Measurements from ENCODE around the gene ACAD8.
"Not testable (repeated sequence)": the region's sequence is repeated elsewhere in the genome, so short reads cannot be mapped to it uniquely, and the experiment has no call there.

The ACAD8 gene

DNA sequence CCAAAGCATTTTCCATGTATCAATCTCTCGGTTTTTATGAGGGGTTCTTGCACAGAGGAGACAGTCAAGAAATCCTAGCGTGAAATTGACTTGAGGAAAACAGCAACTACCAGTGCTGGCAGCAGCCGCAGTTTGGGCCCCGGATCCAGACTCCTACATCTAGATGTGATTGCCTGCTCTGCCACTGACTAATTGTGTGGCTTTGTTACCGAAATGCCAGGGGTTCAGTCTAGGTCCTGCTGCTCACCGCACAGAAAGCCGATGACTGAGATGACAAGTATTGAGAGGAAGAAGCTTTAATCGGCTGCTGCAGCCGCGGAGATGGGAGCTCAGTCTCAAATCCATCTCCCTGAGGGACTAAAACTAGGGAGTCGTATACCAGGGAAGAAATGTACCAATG is 14.6 kb downstream of the ACAD8 start:
- DNase-seq (ENCODE audit: low read depth): no peak

DNA sequence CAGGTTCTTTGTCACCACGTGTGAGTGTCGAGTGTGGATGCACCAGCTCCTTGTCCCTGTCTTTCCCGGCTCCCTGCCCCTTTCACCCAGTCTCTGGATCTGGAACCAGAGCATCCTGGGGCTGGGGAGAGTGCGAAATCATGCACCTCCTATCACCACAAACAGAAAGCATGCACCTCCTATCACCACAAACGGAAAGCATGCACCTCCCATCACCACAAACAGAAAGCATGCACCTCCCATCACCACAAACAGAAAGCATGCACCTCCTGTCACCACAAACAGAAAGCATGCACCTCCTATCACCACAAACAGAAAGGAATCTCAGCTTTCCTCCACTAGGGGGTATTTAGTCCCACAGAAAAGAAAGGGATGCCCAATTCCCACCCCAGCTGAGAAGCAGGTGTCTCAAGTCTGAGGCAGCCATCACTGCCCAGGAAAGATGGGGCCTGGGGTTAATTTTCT is 16.9 kb downstream of the ACAD8 start:
- DNase-seq (ENCODE audit: low read depth): peak; percentile 31

DNA sequence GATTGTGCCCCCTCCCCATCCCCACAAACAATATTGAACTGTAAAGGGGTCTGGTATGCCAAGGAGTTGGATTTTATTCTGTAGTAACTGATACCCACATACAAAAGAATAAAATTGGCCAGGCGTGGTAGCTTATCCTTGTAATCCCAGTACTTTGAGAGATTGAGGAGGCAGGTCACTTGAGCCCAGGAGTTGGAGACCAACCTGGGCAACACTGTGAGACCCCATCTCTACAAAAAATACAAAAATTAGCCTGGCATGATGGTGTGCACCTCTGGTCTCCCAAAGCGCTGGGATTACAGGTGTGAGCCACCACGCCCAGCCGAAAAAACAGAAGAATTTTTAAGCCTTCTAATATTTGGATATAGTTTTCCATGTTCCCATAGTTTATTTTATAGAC is 18.6 kb downstream of the ACAD8 start:
- DNase-seq (ENCODE audit: low read depth): no peak

DNA sequence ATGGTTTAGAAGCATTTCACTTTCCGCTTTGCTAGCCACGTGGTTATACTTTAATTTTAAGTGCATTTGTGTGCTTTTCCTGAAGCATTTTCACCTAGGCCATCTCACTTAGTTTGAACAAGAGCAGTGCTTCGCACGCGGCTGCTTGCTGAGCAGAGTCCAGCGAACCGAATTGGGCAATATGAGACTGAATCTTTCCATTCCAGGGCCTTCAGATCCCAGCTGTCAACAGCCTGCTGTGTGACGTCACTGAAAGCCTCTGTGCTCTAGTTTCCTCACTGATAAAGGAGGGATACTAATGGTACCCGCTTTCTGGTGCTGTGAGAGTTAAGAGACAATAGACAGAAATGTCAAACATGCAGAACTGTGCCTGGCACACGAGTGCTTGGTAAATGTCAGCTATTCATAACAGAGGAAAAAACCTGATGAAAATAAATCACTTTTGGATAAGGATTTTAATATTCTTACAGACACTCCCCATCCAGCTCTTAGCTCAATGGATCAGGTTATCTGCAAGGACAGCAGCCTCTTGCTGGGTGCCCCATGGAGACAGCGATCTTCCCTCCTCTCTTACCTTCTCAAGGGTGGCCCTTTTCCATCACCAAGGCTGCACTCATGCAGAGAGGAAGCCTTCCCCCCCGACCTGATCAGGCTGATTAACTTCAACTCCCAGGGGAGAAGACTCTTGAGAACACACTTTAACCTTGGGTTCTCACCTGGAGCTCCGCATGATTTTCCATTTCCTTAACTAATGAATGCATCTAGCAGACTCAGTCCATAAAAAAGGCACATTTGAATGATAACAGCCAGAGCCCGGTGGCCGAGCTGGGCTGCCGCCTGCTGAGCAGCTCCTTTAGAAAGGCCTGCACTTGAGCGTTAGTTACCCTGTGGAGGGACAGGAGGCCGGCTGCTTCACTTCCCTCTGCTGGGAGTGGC is 19.3 kb downstream of the ACAD8 start:
- no peak for DNase-seq (ENCODE audit: low read depth)

DNA sequence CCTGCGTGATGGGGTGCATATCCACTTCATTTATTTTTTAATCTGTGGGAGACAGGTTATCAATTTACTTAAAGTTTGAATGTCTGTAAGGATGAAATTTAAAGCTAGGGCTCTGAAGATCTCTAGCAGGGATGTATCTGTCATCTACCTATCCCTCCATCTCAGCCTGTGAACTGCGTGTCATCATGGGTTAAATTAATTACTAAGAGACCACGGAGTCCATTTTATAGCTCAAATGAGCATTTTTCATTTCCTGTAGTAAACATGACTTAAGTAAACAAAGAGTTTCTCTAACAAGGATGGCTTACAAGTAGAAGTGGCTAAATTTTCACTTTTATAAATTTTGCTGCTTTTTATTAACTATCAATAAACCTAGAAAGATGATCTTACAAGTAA is 19.9 kb downstream of the ACAD8 start:
- no peak for DNase-seq (ENCODE audit: low read depth)

DNA sequence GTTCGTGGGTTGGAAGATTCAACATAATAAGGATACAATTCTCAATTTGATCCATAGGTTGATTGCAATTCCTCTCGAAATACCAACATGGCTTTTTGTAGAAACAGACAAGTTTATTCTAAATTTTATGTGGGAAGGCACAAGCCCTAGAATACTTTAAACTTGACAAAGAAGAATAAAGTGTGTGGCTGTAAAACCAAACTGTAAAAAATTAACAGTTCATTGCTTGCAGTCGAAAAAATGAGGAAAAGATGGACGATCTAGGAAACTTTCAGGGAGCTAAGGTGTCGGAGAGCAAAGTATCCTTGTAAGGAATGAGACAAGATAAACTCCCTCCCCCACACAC is 21.8 kb downstream of the ACAD8 start:
- DNase-seq (ENCODE audit: low read depth): no peak

DNA sequence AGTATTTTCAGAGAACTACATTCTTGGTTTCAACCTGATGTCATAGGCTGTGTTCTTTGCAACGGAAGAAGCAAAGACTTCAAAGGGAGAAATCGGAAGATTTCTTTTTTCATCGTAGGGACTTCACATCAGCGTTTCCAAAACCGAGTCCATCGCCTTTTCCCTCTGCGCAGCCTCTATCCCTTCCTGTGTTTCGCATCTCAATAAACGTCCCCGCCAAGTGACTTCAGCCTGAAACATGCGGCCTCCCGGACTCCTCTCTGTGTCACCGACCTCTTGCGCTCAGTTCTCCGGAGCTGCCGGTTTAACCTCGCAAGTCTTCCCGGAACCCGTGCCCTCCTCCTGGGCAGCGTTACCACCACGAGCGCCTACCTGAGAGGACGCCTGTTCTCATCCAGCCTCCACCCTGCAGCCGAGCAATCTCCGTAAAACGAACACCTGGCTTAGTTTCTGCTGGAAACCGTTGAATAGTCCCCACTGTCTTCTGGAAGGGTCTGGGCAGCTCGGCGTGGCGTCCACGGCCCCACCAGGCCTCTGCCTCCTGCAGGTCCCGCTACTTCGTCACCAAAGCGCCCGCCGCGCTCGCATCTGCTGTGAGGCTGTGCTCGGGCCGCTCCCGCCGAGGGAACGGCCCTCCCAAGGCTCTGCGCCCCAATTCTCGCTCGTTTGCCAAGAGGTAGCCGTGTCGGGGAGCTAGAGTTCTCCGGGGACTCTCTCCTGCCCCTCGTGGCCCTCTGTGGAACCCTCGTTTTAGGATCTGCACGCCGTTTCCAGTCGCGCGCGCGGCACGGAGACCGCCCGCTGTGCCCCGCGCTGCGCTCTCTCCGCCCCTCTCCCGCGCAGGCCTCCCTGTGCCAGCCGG is 22.4 kb downstream of the ACAD8 start, which contains the start of gene GLB1L3:
Gene GLB1L3 (plus strand): TSS at position 846 of the 862 bp plus-strand sequence. CDS start 362 bp downstream, outside the sequence.
- DNase-seq (ENCODE audit: low read depth): peak; percentile 31

DNA sequence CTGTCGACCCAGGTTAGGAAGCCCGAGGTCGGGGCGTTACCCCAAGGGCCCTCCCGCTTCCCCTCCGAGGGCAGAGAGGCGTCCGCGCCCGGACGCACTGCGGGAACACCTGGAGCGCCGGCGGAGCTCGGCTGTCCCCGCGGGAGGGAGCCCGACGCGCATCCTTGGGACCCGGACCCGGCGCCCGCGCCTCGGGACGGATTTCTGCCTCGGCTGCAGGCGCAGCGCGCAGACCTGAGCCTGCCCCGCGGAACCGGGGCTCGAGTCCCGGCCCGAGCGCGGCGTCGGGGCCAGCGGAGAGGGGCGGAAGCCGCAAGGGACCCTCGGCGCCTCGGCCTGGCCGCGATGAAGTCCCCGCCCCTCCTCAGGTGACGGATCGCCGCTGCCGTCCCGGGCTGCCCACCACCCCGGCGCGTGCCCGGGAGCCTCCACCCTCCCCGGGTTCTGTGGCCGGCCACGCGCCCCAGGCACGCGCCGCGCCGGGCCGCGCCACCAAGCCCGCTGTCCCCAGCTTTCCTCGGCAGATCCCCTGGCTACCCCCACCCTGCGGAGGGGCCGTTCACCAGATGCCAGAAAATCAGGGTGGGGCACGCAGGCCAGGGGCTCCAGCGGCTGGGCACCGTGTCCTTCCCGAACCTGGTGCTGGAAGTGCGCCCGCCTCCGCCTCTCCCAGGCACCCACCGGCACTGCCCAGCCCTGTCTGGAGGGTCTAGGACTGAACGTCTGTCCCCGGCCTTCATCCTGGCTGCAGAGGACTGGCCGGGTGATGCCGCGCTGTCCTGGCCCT is 23.2 kb downstream of the ACAD8 start:
- DNase-seq (ENCODE audit: low read depth): no peak

DNA sequence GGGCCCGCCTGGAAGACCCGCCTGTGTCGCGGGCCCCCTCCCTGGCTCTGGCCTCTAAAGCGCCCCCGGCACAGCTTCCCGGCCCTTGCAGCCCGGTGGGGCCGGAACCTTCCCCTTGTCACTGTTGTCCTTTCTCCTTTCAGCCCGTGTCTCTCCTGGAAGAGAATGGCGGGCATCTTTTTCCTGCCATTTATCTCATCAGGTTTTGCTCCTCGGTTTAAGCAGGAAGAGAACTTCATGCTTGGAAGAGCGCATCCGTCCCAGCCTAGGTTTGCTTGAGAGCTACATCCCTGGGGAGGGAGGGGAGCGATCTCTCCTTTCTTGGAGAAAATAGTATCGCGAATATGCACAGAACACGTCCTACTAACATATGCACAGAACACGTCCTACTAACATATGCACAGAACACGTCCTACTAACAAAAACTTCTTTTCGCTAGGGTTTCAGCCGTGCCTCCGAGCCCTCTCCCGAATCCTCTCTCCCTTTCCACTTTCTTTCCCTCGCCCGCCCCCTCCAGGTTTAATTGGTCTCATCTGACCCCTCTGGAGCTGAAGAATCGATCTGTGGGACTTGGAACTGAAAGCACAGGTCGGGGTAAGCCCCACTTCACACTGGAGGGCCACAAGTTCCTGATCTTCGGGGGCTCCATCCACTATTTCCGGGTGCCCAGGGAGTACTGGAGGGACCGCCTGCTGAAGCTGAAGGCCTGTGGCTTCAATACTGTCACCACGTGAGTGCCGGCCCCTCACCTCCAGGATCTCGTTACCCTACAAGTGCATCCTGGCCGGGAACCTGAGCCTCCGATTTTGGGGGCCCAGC is 24.0 kb downstream of the ACAD8 start:
- no peak for DNase-seq (ENCODE audit: low read depth)

DNA sequence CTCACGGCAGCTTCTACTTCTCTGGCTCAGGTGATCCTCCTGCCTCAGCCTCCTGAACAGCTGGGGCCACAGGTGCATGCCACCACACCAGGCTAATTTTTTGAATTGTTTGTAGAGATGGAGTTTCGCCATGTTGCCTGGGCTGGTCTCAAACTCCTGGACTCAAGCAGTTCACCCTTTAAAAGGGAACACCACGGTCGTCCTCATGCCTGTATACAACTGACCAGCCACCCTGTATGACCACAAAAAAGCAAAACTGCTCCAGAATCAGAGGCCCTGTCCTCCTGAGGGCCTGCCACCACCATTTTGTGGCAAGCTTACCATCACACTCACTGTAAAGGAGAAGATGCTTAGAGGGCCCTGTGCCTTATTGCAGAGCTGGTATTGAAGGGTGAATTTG is 25.0 kb downstream of the ACAD8 start:
- DNase-seq (ENCODE audit: low read depth): no peak

DNA sequence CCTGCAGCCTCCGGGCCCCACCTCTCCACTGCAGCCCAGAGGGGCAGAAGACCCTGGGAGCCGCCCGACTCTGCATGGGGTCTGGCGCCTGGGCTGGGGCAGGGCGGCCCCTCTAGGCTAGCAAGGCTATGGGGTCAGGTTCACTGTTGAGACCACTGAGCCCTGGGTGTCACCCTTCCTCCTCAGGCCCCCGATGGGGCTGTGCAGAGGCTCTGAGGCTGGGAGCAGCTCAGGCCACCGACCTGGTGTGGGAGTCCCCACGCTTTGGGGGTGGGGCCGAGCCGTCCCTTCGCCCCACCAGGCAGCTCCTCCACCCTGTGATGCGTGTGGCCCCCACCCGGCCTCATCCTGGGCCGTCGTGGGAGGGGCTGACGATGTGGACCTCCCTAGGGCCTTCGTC is 28.3 kb downstream of the ACAD8 start:
- DNase-seq (ENCODE audit: low read depth): not testable (repeated sequence)

DNA sequence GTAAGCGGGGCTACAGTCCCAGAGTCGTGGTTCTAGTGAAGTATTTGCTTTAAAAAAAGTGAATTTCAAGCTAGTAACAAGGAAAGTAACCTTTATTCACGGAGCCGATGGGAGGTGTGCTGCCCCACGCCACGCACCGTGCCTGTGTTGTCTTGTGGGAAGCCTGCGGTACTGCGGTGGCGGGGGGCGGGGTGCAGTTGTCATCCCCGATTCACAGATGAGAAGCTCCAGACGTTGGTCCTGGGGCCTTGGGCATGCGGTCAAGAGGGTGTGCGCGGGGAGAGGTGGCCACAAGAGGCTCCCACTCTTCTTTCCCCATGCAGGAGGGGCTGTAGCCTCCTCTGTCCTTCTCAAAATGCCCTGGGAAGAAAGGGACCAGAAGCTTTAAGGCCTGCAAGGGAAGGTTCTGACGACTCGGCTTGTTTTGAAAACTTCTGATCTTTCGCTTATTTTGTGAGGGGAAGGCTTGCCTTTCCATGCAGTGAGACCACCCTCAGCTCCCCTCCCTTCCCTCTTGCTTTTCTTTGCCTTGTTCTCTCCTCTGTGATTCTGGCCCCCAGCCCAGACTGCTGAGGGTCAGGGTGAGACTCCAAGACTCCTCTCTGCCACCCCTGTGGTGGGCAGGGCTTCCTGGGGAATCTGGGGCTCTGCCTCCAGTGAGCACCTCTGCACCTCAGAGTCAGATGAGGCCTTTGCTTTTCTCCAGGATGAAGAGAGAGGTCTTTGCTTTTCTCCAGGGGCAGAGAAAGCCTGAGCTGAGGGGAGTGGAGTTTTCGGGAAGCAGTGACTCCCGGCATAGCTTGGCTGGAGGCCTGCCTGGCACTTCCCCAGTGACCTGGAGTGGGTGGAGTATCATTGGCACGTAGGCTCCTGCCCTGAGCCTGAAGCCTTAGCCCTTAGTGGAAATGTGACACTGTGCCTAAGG is 29.0 kb downstream of the ACAD8 start:
- DNase-seq (ENCODE audit: low read depth): no peak

DNA sequence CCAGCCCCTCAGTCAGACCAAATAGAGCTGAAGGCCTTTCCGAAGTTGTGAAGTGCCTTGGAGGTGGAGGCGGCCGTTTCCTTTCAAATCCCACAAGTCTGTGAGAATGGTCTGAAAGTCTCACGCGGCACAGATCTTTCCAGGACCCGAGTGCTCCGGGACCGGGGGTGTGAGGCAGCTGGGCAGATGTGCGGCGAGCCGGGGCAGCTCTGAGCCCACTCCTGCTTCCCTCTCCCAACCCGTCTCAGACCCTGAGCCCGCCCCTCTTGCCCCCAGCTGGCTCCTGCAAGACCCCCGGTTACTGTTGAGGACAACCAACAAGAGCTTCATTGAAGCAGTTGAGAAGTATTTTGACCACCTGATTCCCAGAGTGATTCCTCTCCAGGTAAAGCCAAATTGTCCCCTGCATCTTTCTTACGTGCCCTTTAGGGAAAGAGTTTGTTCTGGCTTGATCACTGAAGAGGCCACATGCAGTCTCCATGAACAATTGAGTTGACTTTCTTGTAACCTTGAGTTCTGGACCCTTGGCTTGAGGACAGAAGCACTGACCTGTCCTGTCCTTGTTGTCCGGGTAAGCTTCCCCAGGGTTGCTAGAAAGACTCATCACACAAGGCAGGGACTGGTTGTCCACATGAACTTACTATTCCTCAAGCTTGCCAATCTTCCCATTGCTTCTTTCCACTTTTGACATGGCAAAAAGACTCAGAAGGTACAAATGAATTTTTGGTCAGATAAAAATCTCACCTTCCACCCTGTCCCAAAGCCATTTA is 30.3 kb downstream of the ACAD8 start:
- no peak for DNase-seq (ENCODE audit: low read depth)

DNA sequence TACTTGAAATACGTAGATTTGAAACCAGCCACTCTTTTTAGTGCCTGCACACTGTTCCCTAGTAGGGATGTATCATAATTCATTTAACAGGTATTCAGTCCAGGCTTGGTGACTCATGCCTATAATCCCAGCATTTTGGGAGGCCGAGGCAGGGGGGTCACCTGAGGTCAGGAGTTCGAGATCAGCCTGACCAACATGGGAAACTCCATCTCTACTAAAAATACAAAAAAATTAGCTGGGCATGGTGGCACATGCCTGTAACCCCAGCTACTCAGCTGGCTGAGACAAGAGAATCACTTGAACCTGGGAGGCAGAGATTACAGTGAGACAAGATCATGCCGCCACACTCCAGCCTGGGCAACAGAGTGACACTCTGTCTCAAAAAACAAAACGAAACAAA is 31.0 kb downstream of the ACAD8 start:
- not testable (repeated sequence) for DNase-seq (ENCODE audit: low read depth)

DNA sequence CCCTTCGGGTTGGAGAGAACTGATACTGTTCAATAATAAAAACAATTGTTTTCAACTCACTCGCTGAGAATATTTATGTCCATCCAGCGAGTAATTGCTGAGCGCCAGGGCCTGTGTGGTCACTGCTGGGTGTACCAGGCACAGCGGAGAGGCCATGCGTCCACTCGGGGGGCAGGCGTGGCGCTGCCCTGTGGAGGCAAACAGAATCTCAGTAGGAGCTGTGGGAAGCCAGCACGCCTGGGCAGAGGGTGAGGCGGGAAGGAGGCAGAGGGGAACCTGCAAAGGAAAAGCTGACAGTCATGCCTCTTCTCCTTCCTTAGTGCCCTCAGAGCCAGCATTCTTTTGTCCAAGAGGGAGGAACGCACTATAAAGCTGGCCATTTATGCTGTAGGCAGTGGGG is 34.2 kb downstream of the ACAD8 start:
- DNase-seq (ENCODE audit: low read depth): no peak

DNA sequence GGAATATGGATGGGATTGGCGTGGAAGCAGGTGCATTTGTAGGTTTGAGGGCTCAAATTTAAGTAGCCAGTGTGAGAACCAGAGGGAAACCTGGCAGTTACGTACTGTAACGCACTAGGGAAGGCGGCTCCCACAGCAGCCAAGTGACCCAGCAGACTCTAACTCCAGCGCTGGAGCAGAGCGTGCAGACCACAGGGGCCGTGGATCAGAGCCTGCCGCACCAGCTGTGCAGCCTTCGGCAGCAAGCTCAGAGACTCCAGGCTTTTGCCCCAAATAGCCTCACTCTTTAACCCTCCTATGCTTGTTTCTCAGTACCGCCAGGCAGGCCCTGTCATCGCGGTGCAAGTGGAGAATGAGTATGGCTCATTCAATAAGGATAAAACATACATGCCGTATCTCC is 35.1 kb downstream of the ACAD8 start:
- no peak for DNase-seq (ENCODE audit: low read depth)

DNA sequence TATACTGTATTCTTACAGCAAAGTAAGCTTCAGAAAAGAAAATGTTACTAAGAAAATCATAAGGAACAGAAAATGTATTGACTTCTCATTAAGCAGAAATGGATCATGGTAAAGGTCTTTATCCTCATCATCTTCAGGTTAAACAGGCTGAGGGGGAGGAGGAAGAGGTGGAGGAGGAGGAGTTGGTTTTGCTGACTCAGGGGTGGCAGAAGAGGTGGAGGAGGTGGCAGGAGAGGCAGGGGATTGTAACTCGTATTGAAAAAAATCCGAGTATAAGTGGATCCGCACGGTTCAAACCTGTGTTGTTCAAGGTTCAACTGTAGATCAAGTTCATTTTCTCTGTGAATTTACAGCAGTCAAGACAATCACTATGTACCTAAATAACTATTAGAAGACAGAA is 35.8 kb downstream of the ACAD8 start:
- DNase-seq (ENCODE audit: low read depth): no peak

DNA sequence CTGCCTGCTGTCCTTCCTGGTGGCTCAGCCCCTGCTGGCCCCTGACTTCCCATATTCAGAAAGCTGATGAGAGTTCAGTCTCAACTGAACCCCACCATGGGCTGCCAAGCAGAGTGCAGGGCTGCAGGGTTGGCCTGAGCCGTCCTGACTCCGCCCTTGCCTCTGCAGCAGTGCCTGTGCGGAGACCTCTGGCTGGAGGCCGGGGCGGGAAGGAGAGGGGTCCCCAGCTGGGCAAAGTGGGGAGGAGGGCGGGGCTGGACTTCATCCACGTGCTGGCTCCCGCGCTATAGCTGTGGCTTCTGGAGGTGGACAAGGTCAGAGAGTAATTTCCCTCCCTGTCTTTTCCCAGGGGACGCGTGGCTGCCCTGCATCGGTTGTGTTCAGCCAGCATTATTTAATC is 36.4 kb downstream of the ACAD8 start:
- no peak for DNase-seq (ENCODE audit: low read depth)

DNA sequence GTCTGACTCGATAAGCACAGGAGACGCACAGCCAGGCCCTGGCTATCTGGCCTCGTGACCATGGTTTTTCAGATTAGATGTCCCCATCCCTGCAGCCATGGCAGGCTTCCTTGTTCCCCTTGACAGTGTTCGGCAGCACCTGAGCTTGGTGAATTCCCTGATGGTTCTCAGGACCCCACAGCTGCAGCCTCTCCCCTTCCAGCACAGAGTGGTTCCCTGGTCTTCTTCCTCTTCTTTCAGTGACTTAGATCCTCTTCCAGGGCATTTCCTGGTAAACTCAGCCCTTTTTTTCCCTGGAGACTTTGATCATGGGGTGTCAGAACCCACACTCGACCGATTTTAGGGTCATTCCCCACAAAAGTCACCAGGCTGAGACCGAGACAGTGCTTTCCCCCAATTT is 37.3 kb downstream of the ACAD8 start:
- no peak for DNase-seq (ENCODE audit: low read depth)
